Occipital lobe (tissue), 2 donors: ENCODE data around the gene RPTOR. TPM values are rescaled to one million over a fixed set of nuclear protein-coding genes. Genes with fewer than 3 reads are reported as not detected.
"Not testable (repeated sequence)": the region's sequence is repeated elsewhere in the genome, so short reads cannot be mapped to it uniquely, and the experiment has no call there.

Experiments
- DNase-seq: peaks from one replicate; lab custom pipeline; 2025; lab: John Stamatoyannopoulos, UW
- total RNA-seq: library from RNA; depleted of rRNA; stranded (reverse); fragments of >200 nt; gene quantifications from one replicate; pipeline ENCODE4 v1.2.3, GENCODE V29; 2014

RPTOR gene
- total RNA-seq, 1 donor from 2014 or later, result 14.2 TPM

GRCh38 chr17:80693511-80693910 lies 148.9 kb downstream of the RPTOR start:
- no peak for DNase-seq

GRCh38 chr17:80694085-80694991 lies 149.7 kb downstream of the RPTOR start:
- DNase-seq, result no peak

- DNase-seq, result no peak
Observed at GRCh38 chr17:80694992-80695912, 150.6 kb downstream of the RPTOR start.

GRCh38 chr17:80695979-80696378 lies 151.3 kb downstream of the RPTOR start:
- DNase-seq, result no peak

- DNase-seq, result no peak
Observed at GRCh38 chr17:80696456-80696855, 151.8 kb downstream of the RPTOR start.

- DNase-seq, result no peak
Observed at GRCh38 chr17:80696964-80697363, 152.3 kb downstream of the RPTOR start.

GRCh38 chr17:80698297-80698696 lies 153.7 kb downstream of the RPTOR start:
- no peak for DNase-seq

- not testable (repeated sequence) for DNase-seq
Observed at GRCh38 chr17:80699205-80699604, 154.6 kb downstream of the RPTOR start.

- DNase-seq, result no peak
Observed at GRCh38 chr17:80701730-80702129, 157.1 kb downstream of the RPTOR start.

GRCh38 chr17:80702315-80703141 lies 157.9 kb downstream of the RPTOR start:
- no peak for DNase-seq

GRCh38 chr17:80703142-80703478 lies 158.5 kb downstream of the RPTOR start:
- no peak for DNase-seq

GRCh38 chr17:80704381-80704819 lies 159.8 kb downstream of the RPTOR start:
- no peak for DNase-seq

GRCh38 chr17:80704894-80705293 lies 160.3 kb downstream of the RPTOR start:
- no peak for DNase-seq

GRCh38 chr17:80705988-80706387 lies 161.3 kb downstream of the RPTOR start:
- no peak for DNase-seq

GRCh38 chr17:80706463-80706867 lies 161.8 kb downstream of the RPTOR start:
- no peak for DNase-seq

GRCh38 chr17:80708480-80708879 lies 163.8 kb downstream of the RPTOR start:
- no peak for DNase-seq

GRCh38 chr17:80709090-80709695 lies 164.6 kb downstream of the RPTOR start:
- no peak for DNase-seq

- DNase-seq, result no peak
Observed at GRCh38 chr17:80710714-80711302, 166.2 kb downstream of the RPTOR start.

- DNase-seq, result no peak
Observed at GRCh38 chr17:80712089-80712488, 167.5 kb downstream of the RPTOR start.

- DNase-seq, result no peak
Observed at GRCh38 chr17:80712606-80713005, 168.0 kb downstream of the RPTOR start.
